HG03097 (cell line): Measurements from ENCODE around the gene EFNB3.

ENCODE experiments used
- ATAC-seq: cut with Tn5 transposase; IDR thresholded peaks from one replicate; pipeline ENCODE4 v1.9.1; 2021; ENCODE audit not compliant: unreplicated experiment, low FRiP score

The EFNB3 gene

GRCh38 chr17:7716901-7717755 is 12.1 kb downstream of the EFNB3 start, which contains the start of gene DNAH2:
Gene DNAH2 (plus strand): TSS chr17:7717744. CDS start chr17:7719735, 1,991 bp downstream.
- no peak for ATAC-seq

GRCh38 chr17:7717756-7718350 is 12.9 kb downstream of the EFNB3 start:
- ATAC-seq, result no peak

- no peak for ATAC-seq
Measured at GRCh38 chr17:7719661-7720060, 14.7 kb downstream of the EFNB3 start.

GRCh38 chr17:7720125-7720524 is 15.1 kb downstream of the EFNB3 start:
- ATAC-seq, result no peak

GRCh38 chr17:7721612-7722011 is 16.6 kb downstream of the EFNB3 start:
- ATAC-seq, result no peak

GRCh38 chr17:7727886-7728285 is 22.9 kb downstream of the EFNB3 start:
- no peak for ATAC-seq

GRCh38 chr17:7729816-7730215 is 24.8 kb downstream of the EFNB3 start:
- no peak for ATAC-seq

GRCh38 chr17:7732981-7733539 is 28.1 kb downstream of the EFNB3 start:
- no peak for ATAC-seq

GRCh38 chr17:7737601-7738000 is 32.6 kb downstream of the EFNB3 start:
- ATAC-seq, result no peak

- ATAC-seq, result no peak
Measured at GRCh38 chr17:7739746-7740145, 34.7 kb downstream of the EFNB3 start.

- ATAC-seq, result no peak
Measured at GRCh38 chr17:7740481-7741001, 35.5 kb downstream of the EFNB3 start.

GRCh38 chr17:7742729-7743128 is 37.7 kb downstream of the EFNB3 start:
- ATAC-seq, result no peak

- ATAC-seq, result no peak
Measured at GRCh38 chr17:7744416-7744815, 39.4 kb downstream of the EFNB3 start.

- ATAC-seq, result no peak
Measured at GRCh38 chr17:7745748-7746470, 40.9 kb downstream of the EFNB3 start.

GRCh38 chr17:7747635-7748071 is 42.7 kb downstream of the EFNB3 start:
- ATAC-seq, result no peak

GRCh38 chr17:7748076-7748775 is 43.2 kb downstream of the EFNB3 start:
- no peak for ATAC-seq

GRCh38 chr17:7750321-7750821 is 45.4 kb downstream of the EFNB3 start:
- no peak for ATAC-seq

- no peak for ATAC-seq
Measured at GRCh38 chr17:7754656-7755055, 49.7 kb downstream of the EFNB3 start.

- no peak for ATAC-seq
Measured at GRCh38 chr17:7755095-7755890, 50.3 kb downstream of the EFNB3 start.
